C4-2B (cell line): ENCODE results near the gene ZFR2.

Experiments
- CTCF ChIP-seq: fragments of 450-650 bp; conservative IDR thresholded peaks from 2 replicates; pipeline ENCODE4 v1.5.1; 2017; ENCODE audit warnings: mild to moderate bottlenecking
- ZFX ChIP-seq: fragments of 450-650 bp; IDR thresholded peaks from 2 replicates; pipeline ENCODE4 v1.6.1; 2017

GRCh38 chr19:3792114-3792513, 76.7 kb downstream of the ZFR2 start:
- TF ChIP-seq ZFX (no peak), CTCF (no peak)
